NCI-H1092 (cell line): ENCODE measurements around the gene ZBTB24.

Source experiments
- DNase-seq: peaks from one replicate; lab custom pipeline; 2025; lab: John Stamatoyannopoulos, UW

The ZBTB24 gene

DNA sequence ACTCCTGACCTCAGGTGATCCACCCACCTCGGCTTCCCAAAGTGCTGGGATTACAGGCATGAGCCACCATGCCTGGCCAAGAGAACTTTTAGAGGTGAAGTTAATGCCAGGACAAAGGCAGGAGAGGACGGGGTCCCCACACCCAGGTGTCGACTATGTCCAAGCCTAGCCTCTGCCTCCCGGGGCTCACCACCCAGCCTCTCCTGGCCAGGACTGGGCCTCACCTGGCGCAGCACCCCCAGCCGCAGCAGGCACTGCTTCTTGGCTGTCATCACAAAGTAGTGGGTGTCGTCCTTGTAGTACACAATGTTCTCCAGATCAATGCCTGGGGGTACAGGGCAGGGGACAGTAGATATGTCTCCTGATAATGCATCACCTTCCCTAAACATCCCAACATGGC lies 31.6 kb downstream of the ZBTB24 start:
- DNase-seq, result no peak

DNA sequence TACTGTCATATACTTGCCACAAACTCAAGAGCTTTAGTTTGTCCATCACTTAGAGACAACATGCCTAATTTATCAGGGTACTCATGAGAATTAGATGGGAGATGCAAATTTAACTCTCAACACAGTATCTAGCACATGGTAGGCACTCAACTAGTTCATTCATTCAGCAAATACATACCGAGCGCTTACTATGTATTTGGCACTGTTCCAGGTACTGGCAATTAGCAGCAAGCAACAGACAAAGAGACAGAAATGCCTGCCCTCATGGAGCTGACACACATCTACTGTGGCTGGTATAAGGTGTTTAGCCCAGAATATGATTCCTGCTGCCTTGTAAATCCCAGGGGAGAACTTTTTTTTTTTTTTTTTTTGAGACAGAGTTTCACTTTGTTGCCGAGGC lies 32.2 kb downstream of the ZBTB24 start:
- DNase-seq, result no peak

DNA sequence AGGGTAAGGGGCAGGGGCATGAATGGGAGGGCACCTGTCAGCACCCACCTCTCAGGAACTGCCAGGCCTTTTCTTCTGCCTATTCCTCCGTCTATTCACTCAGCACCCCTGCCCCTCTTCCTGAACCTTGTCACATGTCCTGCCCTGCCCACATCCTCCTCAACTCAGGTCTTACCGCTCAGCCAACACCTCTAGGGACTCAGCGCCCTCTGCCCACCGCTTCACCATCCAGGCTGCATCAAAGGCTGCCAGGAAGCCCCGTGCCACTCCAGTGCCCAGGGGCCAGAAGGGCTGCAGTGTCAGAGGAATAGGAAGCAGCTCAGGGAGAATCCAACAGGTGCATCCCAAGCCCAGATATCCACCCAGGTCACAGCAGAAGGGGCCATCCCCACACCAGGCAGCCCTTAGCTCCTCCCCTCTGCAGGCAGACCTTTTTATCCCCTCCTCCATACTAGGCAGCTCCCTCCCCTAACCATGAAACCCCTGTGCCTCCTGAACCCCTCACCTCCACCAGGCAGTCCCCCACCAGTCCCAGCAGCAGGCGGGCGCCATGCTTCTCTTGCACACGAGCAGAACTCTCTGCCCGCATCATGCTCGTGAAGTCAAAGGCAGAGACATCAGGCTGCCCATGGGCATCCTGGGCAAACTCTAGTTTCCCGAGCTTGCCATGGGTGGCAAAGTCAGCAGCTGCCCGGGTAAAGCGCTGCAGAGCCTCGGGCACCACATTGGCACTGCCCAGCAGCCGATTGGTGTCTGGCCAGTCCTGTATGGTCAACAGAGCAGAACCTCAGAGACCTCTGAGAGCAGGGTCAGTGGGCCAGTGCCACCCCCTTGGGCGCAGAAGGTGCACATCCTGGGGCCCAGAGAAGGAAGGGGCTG lies 33.0 kb downstream of the ZBTB24 start:
- no peak for DNase-seq

DNA sequence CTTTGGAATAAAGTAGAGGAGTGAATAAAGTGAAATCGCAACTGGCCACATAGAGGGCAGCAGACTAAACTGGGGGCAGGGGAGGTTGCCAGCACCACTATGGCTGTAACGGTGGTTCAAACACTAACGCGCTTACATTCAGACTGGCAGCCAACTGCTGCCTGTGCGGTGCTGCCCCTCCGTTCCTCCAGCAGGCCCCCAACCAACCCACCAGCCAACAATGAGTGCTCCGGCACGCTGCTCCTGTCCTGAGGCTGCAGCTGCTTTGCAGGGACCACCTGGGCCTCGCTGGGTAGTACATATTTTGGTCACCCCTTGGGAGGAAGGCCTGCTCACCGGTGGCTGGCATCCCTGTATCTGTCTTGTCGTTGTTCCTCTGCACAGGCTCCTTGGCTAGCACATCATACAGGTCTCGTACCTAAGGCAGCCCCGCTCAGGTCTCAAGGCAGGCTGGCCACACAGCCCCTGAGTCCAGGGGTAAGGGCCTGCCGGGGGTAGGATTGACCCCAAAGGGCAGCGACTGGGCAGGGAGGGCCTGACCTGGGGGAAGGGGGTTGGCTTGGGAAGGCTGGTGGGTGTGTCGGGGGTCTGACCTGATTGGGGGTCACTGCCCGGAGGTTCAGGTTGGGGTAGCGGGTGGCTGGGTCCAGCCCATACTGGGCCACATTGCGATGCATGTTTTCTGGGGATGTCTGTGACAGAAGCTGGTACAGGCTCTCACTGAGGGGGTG lies 33.8 kb downstream of the ZBTB24 start:
- no peak for DNase-seq

DNA sequence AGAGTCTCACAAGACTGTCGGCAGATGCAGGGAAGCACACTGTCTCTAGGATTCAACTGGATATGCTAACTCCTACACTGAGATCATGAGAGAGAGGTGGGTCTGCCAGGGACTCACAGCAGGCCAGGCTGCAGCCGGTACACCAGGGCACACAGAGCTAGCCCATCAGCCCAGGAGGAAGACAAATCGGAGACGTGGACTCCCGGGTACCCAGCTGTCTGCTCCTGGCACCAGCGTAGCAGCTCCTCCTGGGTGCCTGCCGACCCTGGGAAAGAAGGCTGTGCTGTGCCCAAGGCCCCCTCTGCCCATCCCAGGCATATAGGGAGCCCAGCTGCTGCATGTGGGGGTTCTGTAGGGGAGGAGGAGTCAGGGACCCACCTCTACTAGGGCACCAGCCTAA lies 34.4 kb downstream of the ZBTB24 start:
- DNase-seq, result no peak

DNA sequence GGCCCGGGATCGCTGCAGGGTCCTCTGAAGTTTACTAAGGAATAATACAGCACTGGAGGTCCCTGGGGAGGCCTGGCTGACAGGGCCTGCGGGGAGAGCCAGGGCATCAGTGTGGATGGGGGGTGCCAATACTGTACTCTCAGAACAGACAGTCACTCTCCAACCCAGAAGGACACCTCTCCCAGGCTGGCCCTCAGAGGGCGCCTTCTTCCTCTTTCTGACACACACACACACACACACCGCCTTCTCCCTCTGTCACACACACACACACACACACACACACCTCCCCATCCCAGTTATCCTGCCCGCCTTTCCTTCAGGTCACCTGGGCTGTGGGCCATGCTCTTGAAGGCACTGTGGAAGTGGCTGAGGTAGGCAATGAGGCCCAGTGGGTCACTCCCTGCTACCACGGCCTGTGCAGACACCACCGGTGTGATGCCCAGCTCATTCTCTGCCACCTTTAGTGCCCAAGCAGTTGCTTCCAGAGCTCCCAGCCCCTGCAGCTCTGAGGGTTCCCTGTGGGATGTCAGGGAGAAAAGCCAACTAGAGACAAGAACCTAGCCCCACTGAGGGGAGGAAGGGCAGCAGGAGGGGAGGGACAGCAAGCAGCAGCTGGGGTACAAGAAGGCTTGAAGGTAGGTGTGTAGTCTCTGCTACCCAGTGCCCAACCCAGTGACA lies 35.0 kb downstream of the ZBTB24 start:
- DNase-seq, result no peak

DNA sequence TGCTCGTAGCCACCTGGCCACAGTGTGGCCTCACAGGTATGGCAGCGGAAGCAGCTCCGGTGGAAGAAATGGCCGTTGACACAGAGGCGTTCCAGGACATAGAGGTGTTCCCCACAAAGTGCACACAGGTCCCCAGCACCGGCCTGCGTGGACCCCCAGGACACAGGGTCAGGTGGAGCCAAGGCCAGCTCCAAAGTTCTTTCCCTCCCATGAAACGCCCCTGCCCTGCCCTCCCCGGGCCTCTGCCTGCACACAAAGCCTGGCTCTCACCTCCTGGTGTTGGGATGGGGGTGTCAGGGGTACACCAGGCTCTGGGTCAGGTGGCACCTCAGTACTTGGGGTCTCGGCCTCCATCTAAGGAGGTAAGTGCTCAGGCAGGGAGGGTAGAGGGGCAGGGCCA lies 35.9 kb downstream of the ZBTB24 start:
- no peak for DNase-seq

DNA sequence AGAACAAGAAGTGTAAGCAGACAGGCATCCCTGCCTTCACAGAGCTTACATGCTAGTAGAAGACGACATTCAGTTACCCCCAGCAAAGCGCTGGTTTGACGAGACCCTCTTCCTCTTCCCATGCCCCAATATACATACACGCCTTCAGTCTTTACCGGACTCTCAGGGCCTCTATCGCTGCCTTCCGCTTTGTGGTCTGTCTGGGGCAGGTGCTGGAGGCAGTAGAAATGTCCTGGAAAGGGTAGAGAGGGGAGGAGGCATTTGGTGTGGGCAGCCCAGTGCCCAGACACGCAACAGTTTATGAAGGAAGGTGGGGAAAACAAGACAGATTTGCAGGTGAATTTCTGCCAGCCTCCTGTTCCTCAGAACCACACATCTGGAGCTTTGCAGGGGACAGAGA lies 36.5 kb downstream of the ZBTB24 start:
- no peak for DNase-seq

DNA sequence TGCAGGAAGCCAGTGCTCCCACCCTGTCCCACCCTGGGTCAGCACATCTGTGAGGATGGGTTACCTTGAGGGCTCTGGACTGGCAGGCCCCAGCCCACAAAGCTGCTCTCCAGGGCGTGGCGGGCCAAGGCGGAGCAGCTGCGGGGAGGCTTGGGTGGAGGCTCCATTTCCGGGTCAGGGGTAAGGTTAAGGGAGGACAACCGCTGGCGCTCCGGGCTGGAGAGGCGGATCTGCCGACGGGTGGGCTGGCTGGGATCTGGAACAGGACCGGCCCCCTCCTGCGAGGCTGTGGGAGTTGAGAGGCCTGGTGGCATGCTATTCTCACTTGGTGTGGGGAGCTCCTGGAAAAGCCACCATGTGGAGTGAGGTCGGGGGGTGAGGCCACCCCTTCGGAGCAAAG lies 36.9 kb downstream of the ZBTB24 start:
- DNase-seq, result no peak

DNA sequence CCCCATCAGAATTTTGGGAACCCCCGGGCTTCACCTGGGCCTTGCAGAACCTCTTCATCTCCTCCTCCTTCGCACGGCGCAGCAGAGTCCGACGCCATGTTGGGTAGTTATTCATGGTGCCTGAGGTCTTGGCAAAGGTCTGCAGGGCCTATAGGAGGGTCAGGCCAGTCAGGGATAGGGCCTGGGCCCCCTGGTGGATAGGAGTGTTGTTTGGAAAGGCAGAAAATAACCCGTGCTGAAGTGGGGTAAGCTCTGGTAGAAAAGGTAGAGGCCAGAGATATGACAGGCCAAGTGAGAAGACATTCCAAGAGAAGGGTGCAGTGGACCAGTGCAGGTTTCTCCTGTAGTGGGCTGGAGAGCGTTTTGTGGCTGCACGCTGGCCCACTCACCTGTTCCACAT lies 37.6 kb downstream of the ZBTB24 start:
- DNase-seq, result no peak

DNA sequence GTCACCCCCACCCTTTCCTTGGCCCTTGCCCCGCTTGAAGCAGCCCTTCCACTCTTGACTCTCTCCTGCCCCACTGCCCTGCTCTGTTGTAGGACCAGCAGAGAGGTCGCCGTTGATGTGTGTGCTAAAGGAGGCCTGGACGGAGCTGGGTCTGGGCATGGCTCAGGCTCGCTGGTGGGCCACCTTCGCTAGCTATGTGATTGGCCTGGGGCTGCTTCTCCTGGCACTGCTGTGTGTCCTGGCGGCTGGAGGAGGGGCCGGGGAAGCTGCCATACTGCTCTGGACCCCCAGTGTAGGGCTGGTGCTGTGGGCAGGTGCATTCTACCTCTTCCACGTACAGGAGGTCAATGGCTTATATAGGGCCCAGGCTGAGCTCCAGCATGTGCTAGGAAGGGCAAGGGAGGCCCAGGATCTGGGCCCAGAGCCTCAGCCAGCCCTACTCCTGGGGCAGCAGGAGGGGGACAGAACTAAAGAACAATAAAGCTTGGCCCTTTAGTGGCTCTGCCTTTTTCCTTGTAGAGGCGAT lies 39.5 kb downstream of the ZBTB24 start:
- DNase-seq, result no peak

DNA sequence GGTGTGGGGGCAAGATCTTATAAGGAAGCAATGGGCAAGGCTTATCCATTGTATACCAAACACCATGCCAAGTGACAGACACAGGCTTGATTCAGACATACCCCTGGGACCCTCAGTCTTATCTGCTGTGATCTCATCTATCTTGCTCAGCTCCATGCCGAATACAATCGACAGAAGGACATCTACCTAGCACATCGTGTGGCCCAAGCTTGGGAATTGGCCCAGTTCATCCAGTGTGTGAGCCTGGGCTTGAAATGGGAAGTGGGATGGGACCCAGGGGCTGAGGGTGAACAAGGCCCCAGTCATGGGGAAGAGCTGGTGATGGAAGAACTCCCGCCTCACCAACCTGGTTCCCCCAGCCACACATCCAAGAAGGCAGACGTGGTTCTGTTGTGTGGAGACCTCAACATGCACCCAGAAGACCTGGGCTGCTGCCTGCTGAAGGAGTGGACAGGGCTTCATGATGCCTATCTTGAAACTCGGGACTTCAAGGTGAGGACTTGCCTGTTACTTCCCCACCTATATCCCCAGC lies 40.6 kb downstream of the ZBTB24 start:
- DNase-seq, result no peak

DNA sequence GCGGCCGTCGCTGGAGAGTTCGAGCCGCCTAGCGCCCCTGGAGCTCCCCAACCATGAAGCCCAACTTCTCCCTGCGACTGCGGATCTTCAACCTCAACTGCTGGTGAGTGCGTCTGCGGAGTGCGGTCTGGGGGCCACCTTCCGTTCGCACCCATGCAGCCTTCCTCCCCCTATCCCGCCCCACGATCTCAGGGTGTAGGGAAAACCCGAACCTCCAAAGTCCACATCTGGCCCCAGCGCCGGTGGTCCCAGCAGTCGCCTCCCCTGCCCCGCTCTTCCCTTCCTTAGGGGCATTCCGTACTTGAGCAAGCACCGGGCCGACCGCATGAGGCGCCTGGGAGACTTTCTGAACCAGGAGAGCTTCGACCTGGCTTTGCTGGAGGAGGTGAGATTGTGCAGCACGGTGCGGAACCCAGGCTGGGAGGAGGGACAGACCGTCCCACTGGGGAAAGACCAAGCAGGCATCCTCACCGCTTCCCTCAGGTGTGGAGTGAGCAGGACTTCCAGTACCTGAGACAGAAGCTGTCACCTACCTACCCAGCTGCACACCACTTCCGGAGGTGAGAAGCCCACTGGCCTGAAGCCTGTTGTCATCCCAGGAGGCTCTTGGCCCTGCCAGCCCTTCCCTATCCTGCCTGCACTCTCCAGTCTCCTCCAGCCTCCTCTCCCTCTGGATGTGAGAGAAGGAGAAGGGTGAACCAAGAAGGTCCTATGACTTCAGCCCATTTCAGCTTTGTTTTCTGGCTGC lies 41.8 kb downstream of the ZBTB24 start:
- peak; percentile 13 for DNase-seq

DNA sequence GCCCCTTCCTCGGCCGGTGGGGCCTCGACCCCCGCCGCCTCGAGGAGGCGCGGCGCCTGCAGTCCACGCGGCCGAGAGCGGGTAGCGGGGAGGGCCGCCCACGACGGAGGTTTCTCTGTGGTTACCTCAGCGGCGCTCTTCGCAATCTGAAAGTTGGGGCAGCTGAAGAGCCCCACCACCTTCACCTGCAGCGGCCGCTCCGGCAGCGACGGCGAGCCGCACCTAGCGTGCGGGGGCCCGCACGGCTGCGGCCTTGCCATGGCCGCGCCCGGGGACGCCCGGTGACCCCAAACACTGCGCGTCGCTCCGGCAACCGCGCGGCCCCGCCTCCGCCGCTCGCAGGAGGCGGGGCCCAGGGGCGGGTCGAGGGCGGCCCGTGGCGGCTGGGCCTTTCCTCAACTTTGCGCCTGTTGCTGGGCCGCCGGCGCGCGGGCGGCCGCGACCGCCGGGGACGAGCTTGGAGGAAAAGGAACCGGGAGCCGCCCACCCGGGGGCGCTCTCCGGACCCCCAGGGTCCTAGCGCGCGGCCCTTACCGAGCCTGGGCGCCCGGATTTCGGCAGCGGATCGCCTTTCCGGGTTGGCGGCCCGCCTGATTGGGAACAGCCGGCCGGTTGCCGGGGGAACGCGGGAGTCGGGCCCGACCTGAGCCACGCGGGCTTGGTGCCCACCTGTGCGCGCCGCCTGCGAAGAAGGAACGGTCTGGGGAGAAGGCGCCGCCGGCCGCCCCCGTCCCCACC lies 42.5 kb downstream of the ZBTB24 start, which contains the start of the genes PPIL6 and SMPD2:
Gene PPIL6, minus strand, starts transcription at position 298 of the 738 bp plus-strand sequence. Its CDS starts 38 bp downstream, at position 260.
Gene SMPD2, plus strand, starts transcription at position 394 of the 738 bp plus-strand sequence. CDS start 398 bp downstream, outside the sequence.
- DNase-seq, result peak; percentile 70

DNA sequence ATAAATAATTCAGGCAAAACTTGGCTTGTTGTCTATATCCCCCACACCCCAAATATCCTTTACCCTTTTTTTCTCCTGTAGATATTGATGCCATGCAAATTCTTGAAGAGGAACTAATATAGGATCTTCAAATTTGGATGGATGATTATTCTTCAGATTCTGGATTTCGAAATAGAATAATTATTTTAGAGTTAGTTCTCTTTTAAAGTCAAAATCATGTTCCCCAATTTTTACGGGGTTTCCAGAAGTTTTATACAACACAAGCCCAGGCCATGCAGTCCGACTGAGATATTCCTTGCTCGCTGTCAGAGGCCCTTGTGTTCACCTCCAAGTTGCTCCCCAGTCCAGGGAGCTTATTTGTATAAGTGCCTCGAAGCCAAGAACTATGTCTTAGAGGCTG lies 47.0 kb downstream of the ZBTB24 start:
- no peak for DNase-seq

DNA sequence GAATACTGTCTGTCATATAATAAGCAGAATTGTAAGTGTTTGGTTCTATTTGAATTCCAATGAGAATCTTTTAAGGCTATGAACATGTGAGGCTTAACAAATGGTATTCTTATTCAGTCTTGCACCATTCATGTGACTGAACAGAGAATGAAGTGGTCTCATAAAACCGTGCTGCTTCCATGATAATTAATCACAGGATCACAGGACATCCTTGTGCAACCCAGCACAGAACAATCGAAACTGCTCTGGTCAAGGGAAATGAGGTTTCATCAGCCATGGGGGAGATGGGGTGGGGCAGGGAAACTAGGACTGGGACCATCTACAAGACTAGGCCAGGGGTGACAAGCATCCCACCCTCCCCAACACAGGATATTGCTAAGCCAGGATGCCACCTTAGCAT lies 48.6 kb downstream of the ZBTB24 start:
- no peak for DNase-seq

DNA sequence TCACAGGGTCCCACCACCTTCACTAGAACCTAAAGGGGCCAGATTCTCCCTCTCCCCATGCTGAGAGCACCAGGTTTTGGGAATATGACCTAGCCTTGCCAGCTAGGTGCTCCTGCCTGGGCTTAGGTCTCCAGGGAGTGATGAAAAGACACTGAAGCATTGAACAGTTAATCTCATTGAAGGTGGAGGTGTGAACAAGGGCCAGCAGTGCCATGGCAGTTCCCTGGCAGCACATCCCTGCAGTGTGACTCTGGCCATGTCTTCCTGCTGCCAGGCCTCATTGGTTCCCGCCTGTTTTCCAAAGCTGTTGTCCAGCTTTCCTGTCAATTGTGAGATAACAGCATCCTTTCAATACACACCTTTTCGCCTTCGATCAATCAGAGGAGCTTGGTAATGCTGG lies 53.5 kb downstream of the ZBTB24 start:
- no peak for DNase-seq

DNA sequence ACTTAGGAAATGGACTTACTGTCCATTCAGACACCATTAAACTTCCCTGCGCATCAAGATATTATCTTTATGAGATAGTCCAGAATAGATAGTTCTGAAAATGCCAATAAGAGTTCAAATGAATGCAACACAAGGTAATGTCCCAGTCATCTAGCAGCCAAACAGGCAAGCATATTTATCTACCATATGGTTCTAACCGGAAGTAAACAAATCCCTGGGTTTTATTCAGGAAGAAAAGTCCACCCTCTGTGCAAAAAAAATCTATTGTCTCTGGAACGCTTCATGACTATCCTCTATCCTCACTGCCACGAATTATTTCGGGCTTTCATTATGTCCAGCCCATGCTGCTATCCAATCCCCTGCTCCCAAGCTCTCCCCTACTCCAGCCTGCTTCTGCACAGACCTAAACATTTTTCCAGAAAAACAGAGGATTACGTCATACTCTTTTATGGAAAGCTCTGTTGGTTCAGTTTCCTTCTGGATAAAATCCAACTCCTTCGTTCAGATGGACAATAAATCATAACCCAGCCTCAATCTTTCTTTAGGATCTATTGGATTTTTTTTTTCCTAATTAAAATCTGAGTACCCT lies 54.0 kb downstream of the ZBTB24 start:
- DNase-seq, result no peak

DNA sequence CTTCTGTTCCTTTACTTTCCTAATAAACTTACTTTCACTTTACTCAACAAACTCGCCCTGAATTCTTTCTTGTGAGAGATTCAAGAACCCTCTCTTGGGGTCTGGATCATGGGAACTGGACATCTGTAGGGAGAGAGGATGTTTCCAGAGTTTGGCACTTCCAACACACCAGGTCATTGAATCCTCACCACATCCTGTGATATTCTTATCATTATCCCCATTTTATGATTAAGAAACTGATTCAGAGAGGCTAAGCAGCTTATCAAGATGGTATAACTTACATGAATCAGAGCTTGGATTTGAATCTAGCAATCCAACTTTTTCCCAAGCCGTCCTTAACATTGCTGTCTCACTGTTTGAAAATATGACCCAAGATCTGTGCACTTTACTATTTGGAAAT lies 58.1 kb downstream of the ZBTB24 start:
- DNase-seq, result no peak

DNA sequence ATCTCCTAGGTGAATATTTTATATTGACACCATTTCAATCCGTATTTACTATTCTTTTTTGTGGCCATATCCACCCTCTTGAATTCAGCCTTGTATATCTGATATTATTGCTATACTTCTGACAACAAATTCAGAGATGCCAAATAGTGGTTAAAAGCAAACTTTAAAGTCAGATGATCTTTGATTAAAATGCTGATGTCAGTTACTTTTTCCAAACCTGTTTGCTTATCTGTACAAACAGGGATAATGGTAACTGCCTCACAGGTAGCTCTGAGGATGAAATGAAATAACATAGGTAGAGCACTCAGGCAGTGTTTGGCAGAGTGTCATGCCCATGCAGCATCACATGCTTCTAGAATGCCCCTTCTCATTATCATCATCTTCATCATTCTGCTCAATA lies 61.8 kb downstream of the ZBTB24 start:
- no peak for DNase-seq
